GM19372 (cell line): Measurements from ENCODE around the gene SLC9B1.

Experiments
- ATAC-seq: cut with Tn5 transposase; IDR thresholded peaks from one replicate; pipeline ENCODE4 v1.9.1; 2021; ENCODE audit warnings: mild to moderate bottlenecking, low read depth, moderate library complexity; ENCODE audit not compliant: unreplicated experiment

Gene SLC9B1

GRCh38 chr4:103019308-103020124, at the start of gene SLC9B1:
TSS of gene SLC9B1 (minus strand) at chr4:103019705. CDS start at chr4:102991711, 27,994 bp downstream.
- ATAC-seq: peak; percentile 99

DNA sequence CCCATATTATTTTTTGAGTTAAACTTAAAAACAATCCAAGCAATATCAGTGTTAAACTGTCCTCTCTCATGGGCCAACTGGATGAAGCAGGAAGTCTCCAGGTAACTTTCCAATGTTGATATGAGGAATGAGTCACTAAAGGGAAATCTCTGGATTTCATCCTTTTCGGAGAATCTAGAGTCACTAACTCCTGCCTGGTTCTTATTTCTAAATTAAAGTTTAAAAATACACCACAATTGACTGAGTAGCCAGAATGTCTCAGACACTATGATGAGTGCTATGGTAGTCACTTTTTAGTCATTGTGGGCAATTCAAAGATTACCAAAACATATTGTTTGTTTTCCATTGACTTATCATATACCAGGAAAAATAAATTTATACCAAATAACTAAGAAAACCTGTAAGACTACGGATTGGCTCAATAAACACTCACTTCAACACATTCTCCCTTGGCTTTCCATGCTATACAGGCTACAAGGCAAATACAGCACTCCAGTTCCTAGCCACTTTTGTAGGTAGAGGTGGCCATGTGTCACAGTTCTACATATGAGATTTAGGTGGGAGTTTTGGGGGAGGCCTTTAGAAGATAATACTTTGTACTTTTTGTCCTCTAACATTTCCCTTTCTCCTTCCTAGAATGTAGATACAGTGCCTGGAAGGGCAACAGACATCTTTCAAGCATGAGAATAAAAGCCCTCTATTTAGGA, 48.5 kb upstream of the SLC9B1 start:
- ATAC-seq: no peak

DNA sequence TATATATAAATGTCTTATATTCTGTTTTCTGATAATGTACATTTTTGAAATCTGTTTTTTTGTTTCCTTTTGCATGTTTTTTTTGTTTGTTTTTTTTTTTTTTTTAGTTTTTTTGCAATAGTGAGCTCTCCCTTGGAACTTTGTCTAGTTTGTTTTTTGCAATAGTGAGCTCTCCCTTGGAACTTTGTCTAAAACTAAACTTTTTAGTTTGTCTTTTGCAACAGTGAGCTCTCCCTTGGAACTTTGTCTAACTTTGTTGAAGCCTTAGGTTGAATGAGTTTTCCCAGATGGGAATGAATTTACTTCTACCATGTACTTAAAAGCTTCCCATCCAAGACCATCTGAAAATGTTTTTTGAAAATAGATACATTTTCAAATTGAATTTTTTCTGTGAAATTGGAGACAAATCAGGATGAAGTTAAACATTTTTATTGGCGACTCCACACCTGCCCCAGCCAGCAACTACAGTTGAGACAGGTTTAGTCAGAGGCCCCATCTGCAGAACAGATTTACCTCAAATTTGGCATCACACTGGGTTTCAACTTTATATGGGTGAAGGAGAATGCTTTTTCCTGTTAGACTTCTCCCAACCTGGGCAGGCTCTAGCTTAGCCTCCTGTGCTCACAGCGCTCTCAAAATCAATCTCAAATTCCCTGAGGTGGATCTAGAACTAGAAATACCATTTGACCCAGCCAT, 41.1 kb upstream of the SLC9B1 start:
- no peak for ATAC-seq

GRCh38 chr4:103054030-103054429, 34.5 kb upstream of the SLC9B1 start:
- ATAC-seq: no peak

- no peak for ATAC-seq
Observed at GRCh38 chr4:103052779-103053178, 33.3 kb upstream of the SLC9B1 start.

DNA sequence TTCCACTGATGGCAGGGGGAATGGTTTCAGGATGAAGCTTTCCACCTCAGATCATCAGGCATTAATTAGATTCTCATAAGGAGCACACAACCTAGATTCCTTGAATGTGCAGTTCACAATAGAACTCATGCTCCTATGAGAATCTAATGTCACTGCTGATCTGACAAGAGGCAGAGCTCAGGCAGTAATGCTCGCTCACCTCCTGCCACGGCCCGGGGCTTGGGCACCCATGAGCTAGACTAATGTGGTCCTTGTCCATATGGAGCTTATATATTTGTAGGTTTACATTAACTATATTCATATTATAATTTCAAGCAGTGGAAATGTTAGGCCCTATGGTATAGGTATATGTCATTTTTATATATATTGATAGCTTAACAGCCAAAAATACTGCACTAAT, 32.6 kb upstream of the SLC9B1 start:
- ATAC-seq: no peak

DNA sequence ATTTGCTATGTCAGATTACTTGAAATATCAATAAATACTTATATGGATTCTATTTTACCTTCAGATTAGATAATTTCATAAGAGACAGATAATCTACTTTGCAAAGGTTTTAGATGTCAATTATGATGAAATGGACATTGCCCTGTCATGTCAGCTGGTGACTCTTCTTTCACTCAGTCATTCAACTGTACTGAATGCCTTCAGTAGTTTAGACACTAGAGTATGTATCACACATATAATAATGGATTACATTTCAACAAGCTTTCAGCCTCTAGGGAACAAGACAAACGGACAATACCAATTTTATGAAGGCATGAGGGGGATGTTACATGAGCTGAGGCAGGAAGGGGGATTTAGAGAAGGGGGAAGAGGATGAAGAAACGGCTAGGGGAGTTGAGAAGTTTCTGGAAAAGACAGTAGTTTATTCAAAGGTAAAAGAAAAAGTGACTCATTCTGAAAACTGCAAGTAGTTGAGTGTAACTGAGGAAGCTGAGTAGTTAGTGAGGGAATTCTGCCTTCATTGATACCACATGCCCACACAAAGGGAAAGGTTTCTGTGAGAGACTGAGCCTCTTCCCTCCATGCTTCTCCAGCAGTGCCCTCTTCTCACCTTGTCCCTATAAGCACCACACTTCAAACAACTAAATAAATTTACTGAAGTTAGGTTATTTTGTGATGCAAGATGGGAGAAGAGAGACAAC, 31.4 kb upstream of the SLC9B1 start:
- no peak for ATAC-seq

GRCh38 chr4:103046416-103047290, 27.1 kb upstream of the SLC9B1 start:
- peak; percentile 91 for ATAC-seq

GRCh38 chr4:103044183-103044582, 24.7 kb upstream of the SLC9B1 start:
- ATAC-seq: no peak

GRCh38 chr4:103036169-103036568, 16.7 kb upstream of the SLC9B1 start:
- no peak for ATAC-seq

- ATAC-seq: no peak
Observed at GRCh38 chr4:103032574-103032973, 13.1 kb upstream of the SLC9B1 start.

- ATAC-seq: no peak
Observed at GRCh38 chr4:103030791-103031190, 11.3 kb upstream of the SLC9B1 start.

GRCh38 chr4:103029300-103029699, 9.8 kb upstream of the SLC9B1 start:
- no peak for ATAC-seq

GRCh38 chr4:103026868-103027267, 7.4 kb upstream of the SLC9B1 start:
- no peak for ATAC-seq

DNA sequence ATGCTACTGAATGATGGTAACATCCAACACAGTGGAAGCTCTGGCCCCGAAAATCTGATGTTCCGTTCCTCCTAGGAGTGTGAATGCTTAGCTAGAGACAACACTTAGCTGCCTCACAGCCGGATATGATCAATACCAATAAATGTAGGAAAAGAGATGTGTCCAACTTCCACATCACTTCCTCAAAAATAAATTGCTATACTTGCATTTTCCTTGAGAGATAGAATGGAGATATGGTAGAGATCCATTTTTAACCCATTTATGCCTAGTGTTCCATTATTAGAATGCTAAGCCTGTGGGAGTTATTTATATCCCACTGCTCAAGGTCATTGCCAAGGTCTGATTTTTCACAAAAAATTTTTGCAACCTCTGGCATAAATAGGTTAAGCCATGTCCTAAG, 5.5 kb upstream of the SLC9B1 start:
- ATAC-seq: no peak

- ATAC-seq: no peak
Observed at GRCh38 chr4:103021120-103021519, 1.6 kb upstream of the SLC9B1 start.

- no peak for ATAC-seq
Observed at GRCh38 chr4:103018391-103019307, 856 bp downstream of the SLC9B1 start.

- no peak for ATAC-seq
Observed at GRCh38 chr4:103012551-103012950, 7.0 kb downstream of the SLC9B1 start.

GRCh38 chr4:103012060-103012459, 7.4 kb downstream of the SLC9B1 start:
- no peak for ATAC-seq
